ENCODE measurements around the gene KCTD11. TPM values are rescaled to one million over a fixed set of nuclear protein-coding genes. Genes with fewer than 3 reads are reported as not detected.

KCTD11 gene
- total and polyA plus RNA-seq, 10 donors: 5.4 to 12.0 (median 8.9) TPM

- 94 to 98% (median 95%) methylated on average over 6 to 10 of the region's 10 CpGs for WGBS, 5 donors
- no peak for DNase-seq
- intact Hi-C loops (cut with DNase I; ENCODE audit: low total_unique reads): no loop called here
- H3K36me3 ChIP-seq: peaks cover 0 to 67% (median 30%) of the 10 kb centered on the region in 6 donors
- H3K9me3 ChIP-seq: no peaks in the 10 kb centered on the region
- H3K27me3 ChIP-seq (replicated peaks in 1 of 7): peaks cover 0 to 9% (median 0%) of the 10 kb centered on the region in 7 donors
- H3K4me1 ChIP-seq: peaks cover 7 to 58% (median 40%) of the 10 kb centered on the region in 6 donors
- H3K4me3 ChIP-seq: no peak overlapping the region
- H3K27ac ChIP-seq: no peak overlapping the region
- TF ChIP-seq, protein P1, sequence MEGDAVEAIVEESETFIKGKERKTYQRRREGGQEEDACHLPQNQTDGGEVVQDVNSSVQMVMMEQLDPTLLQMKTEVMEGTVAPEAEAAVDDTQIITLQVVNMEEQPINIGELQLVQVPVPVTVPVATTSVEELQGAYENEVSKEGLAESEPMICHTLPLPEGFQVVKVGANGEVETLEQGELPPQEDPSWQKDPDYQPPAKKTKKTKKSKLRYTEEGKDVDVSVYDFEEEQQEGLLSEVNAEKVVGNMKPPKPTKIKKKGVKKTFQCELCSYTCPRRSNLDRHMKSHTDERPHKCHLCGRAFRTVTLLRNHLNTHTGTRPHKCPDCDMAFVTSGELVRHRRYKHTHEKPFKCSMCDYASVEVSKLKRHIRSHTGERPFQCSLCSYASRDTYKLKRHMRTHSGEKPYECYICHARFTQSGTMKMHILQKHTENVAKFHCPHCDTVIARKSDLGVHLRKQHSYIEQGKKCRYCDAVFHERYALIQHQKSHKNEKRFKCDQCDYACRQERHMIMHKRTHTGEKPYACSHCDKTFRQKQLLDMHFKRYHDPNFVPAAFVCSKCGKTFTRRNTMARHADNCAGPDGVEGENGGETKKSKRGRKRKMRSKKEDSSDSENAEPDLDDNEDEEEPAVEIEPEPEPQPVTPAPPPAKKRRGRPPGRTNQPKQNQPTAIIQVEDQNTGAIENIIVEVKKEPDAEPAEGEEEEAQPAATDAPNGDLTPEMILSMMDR (IDR thresholded peaks at IDR 0.05 in 8 of 11, conservative IDR thresholded peaks at IDR 0.05 in 3 of 11): no peak
- peak in 1 of 3 donors; percentile 14 for TF ChIP-seq POLR2AphosphoS5 (IDR thresholded peaks at IDR 0.05)
These were observed 36.9 kb downstream of the KCTD11 start for GRCh38 chr17:7388856-7389255.

- Histone ChIP-seq H3K27me3 (replicated peaks in 1 of 7) (no peaks in the 10 kb centered on the region), H3K36me3 (peaks cover 0 to 67% (median 30%) of the 10 kb centered on the region in 6 donors), H3K4me1 (peaks cover 7 to 56% (median 39%) of the 10 kb centered on the region in 6 donors), H3K27ac (peak overlapping the region in 7 of 8 donors; percentile 8 to 98 (median 54)), H3K9me3 (no peaks in the 10 kb centered on the region), H3K4me3 (no peak overlapping the region)
- no peak for DNase-seq
- intact Hi-C loops (cut with DNase I; ENCODE audit: low total_unique reads): no loop called here
- 88 to 98% (median 91%) methylated on average over 13 to 19 of the region's 19 CpGs for WGBS, 5 donors
- TF ChIP-seq, protein P1 (IDR thresholded peaks at IDR 0.05 in 8 of 11, conservative IDR thresholded peaks at IDR 0.05 in 3 of 11): no peak
- peak in 1 of 3 donors; percentile 5 for TF ChIP-seq POLR2AphosphoS5 (IDR thresholded peaks at IDR 0.05)
These were observed 38.3 kb downstream of the KCTD11 start for GRCh38 chr17:7389924-7390910.

GRCh38 chr17:7391307-7391706, 39.3 kb downstream of the KCTD11 start:
- Histone ChIP-seq H3K4me3 (no peak overlapping the region), H3K36me3 (peaks cover 0 to 67% (median 30%) of the 10 kb centered on the region in 6 donors), H3K27me3 (replicated peaks in 1 of 7) (no peaks in the 10 kb centered on the region), H3K27ac (peak overlapping the region in 7 of 8 donors; percentile 13 to 98 (median 54)), H3K4me1 (peaks cover 7 to 60% (median 42%) of the 10 kb centered on the region in 6 donors), H3K9me3 (no peaks in the 10 kb centered on the region)
- DNase-seq: no peak
- TF ChIP-seq, protein P1 (IDR thresholded peaks at IDR 0.05 in 8 of 11, conservative IDR thresholded peaks at IDR 0.05 in 3 of 11): no peak
- TF ChIP-seq POLR2AphosphoS5 (IDR thresholded peaks at IDR 0.05): peak in 1 of 3 donors; percentile 64
- intact Hi-C loops (cut with DNase I; ENCODE audit: low total_unique reads): no loop called here
- WGBS, 5 donors: 25 to 50% (median 33%) methylated on average over 2 of the region's 2 CpGs
